GM12878 (cell line): Measurements from ENCODE around the gene FOXP1.

Experiments used
- CTCF ChIP-seq, 3 experiments: IDR thresholded peaks in 2 of 3; conservative IDR thresholded peaks in 1 of 3; 2 replicates each; pipeline ENCODE4 v1.5.1; 2011; ENCODE audit warnings: low read depth in 3 of 3, low read length in 3 of 3, mild to moderate bottlenecking in 3 of 3, control low read depth in 2 of 3, moderate library complexity in 2 of 3, inconsistent platforms in 1 of 3, mixed read lengths in 1 of 3; ENCODE audit not compliant: control insufficient read depth in 2 of 3, insufficient read depth in 1 of 3; ENCODE audit errors: extremely low read depth in 1 of 3
- HDAC2 ChIP-seq: fragments of 200-600 bp; sonication (generic); IDR thresholded peaks from 2 replicates; pipeline ENCODE4 v1.6.1; 2017
- RB1 ChIP-seq: fragments of 450-650 bp; formaldehyde crosslinking; IDR thresholded peaks from 2 replicates; pipeline ENCODE4 v1.6.1; 2017; ENCODE audit warnings: mild to moderate bottlenecking, borderline replicate concordance
- ZNF622 ChIP-seq: fragments of 450-650 bp; IDR thresholded peaks from 2 replicates; pipeline ENCODE4 v1.6.1; 2017; ENCODE audit warnings: mild to moderate bottlenecking, inconsistent platforms

GRCh38 chr3:71018799-71019198, 564.7 kb downstream of the FOXP1 start:
- no peak for TF ChIP-seq HDAC2
- TF ChIP-seq ZNF622 = no peak
- TF ChIP-seq CTCF (IDR thresholded peaks at IDR 0.05 in 2 of 3, conservative IDR thresholded peaks at IDR 0.05 in 1 of 3; ENCODE audit: control insufficient read depth in 2 of 3, extremely low read depth in 1 of 3, insufficient read depth in 1 of 3, low read depth in 3 of 3, low read length in 3 of 3) = no peak
- TF ChIP-seq RB1 = no peak
